PC-9 (cell line): ENCODE results near the gene AFG1L.
"Not testable (repeated sequence)": the region's sequence is repeated elsewhere in the genome, so short reads cannot be mapped to it uniquely, and the experiment has no call there.

Experiments
- EZH2 ChIP-seq: fragments of 200-600 bp; sonication (generic); IDR thresholded peaks from 2 replicates; pipeline ENCODE4 v1.8.0; 2017; ENCODE audit warnings: antibody characterized with exemption, low read depth
- TF ChIP-seq, protein P1 (sequence below): fragments of 200-600 bp; sonication (generic); conservative IDR thresholded peaks from 2 replicates; pipeline ENCODE4 v1.6.1; 2017; ENCODE audit warnings: mixed run types, antibody characterized with exemption, mild to moderate bottlenecking, moderate library complexity

DNA sequence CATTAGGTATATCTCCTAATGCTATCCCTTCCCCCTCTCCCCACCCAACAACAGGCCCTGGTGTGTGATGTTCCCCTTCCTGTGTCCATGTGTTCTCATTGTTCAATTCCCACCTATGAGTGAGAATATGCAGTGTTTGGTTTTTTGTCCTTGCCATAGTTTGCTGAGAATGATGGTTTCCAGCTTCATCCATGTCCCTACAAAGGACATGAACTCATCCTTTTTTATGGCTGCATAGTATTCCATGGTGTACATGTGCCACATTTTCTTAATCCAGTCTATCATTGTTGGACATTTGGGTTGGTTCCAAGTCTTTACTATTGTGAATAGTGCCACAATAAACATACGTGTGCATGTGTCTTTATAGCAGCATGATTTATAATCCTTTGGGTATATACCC, 154.9 kb downstream of the AFG1L start:
- TF ChIP-seq, protein P1, sequence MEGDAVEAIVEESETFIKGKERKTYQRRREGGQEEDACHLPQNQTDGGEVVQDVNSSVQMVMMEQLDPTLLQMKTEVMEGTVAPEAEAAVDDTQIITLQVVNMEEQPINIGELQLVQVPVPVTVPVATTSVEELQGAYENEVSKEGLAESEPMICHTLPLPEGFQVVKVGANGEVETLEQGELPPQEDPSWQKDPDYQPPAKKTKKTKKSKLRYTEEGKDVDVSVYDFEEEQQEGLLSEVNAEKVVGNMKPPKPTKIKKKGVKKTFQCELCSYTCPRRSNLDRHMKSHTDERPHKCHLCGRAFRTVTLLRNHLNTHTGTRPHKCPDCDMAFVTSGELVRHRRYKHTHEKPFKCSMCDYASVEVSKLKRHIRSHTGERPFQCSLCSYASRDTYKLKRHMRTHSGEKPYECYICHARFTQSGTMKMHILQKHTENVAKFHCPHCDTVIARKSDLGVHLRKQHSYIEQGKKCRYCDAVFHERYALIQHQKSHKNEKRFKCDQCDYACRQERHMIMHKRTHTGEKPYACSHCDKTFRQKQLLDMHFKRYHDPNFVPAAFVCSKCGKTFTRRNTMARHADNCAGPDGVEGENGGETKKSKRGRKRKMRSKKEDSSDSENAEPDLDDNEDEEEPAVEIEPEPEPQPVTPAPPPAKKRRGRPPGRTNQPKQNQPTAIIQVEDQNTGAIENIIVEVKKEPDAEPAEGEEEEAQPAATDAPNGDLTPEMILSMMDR: not testable (repeated sequence)
- TF ChIP-seq EZH2: not testable (repeated sequence)
